HCT116 (cell line): ENCODE measurements around the gene MLYCD. TPM values are rescaled to one million over a fixed set of nuclear protein-coding genes. Genes with fewer than 3 reads are reported as not detected.

Source experiments
- total RNA-seq: library from RNA; stranded (reverse); gene quantifications from one replicate; pipeline ENCODE4 v1.2.1, GENCODE V29; 2021; ENCODE audit not compliant: unreplicated experiment
- TF ChIP-seq, protein P1 (sequence below), 3 experiments: fragments of 200-600 bp in 1 of 3; sonication (generic) in 1 of 3; IDR thresholded peaks in 2 of 3; conservative IDR thresholded peaks in 1 of 3; 2 replicates each; pipeline ENCODE4 v1.5.1; 2012 to 2017; ENCODE audit warnings: low read depth in 2 of 3, low read length in 2 of 3, antibody characterized with exemption in 1 of 3, borderline replicate concordance in 1 of 3, control low read depth in 1 of 3, mild to moderate bottlenecking in 1 of 3, mixed read lengths in 1 of 3, mixed run types in 1 of 3, moderate library complexity in 1 of 3; ENCODE audit not compliant: insufficient read depth in 1 of 3
- TF ChIP-seq, protein P2 (sequence below): IDR thresholded peaks from 2 replicates; pipeline ENCODE4 v1.6.1; 2012

Gene MLYCD
- total RNA-seq, 1 experiment from 2014 or later, result 3.9 TPM

DNA sequence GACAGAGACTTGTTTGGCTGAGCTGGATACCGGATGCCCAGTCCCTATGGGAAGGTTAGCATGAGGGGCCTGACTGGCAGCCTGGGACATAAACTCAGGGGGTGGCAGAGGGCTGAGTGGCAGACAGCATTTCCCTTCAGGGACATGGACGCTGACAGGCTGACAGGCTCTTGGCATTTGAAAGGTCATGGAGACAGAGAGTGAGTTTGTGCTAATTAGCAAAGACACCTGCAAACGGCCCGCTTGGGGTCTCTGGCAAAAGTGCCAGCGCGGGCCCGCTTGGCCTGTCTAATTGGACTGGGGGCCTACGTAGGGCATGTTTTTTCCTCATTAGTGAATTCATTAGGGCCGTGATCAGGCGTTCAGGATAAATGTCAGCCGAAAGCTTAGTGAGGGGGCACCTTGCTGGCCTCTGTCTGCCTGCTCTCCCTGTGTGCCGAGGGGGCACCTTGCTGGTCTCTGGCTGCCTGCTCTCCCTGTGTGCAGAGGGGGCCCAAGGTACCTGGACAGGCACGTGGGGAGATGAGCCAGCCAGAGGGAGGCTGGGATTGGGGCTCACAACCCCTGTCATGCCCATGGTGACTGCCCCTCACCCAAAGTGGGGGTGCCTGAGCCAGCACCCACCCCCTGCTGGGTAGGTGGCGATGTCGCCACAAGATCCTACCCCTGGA is 76.8 kb downstream of the MLYCD start (continued):
- TF ChIP-seq, protein P1, sequence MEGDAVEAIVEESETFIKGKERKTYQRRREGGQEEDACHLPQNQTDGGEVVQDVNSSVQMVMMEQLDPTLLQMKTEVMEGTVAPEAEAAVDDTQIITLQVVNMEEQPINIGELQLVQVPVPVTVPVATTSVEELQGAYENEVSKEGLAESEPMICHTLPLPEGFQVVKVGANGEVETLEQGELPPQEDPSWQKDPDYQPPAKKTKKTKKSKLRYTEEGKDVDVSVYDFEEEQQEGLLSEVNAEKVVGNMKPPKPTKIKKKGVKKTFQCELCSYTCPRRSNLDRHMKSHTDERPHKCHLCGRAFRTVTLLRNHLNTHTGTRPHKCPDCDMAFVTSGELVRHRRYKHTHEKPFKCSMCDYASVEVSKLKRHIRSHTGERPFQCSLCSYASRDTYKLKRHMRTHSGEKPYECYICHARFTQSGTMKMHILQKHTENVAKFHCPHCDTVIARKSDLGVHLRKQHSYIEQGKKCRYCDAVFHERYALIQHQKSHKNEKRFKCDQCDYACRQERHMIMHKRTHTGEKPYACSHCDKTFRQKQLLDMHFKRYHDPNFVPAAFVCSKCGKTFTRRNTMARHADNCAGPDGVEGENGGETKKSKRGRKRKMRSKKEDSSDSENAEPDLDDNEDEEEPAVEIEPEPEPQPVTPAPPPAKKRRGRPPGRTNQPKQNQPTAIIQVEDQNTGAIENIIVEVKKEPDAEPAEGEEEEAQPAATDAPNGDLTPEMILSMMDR (IDR thresholded peaks at IDR 0.05 in 2 of 3, conservative IDR thresholded peaks at IDR 0.05 in 1 of 3; ENCODE audit: borderline replicate concordance in 1 of 3, insufficient read depth in 1 of 3, low read depth in 2 of 3, low read length in 2 of 3), result no peak
- TF ChIP-seq, protein P2, sequence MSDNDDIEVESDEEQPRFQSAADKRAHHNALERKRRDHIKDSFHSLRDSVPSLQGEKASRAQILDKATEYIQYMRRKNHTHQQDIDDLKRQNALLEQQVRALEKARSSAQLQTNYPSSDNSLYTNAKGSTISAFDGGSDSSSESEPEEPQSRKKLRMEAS, result no peak

Other genes starting within 250 kb of the MLYCD start
- gene HSBP1, start 91.1 kb upstream of the MLYCD start, total RNA-seq, result 270 TPM
- gene OSGIN1, start 54.1 kb downstream of the MLYCD start, total RNA-seq, result 19.8 TPM
- gene NECAB2, start 69.1 kb downstream of the MLYCD start, total RNA-seq, result 0.61 TPM
- gene SLC38A8, start 143.7 kb downstream of the MLYCD start, total RNA-seq, result not detected
- gene MBTPS1, start 217.8 kb downstream of the MLYCD start, total RNA-seq, result 111 TPM
- 35.8 TPM for gene HSDL1, start 246.1 kb downstream of the MLYCD start, total RNA-seq
- gene DNAAF1, start 246.2 kb downstream of the MLYCD start, total RNA-seq, result 0.30 TPM